Brain microvascular endothelial cell (primary cell): Measurements from ENCODE around the gene TMEM132E.

Source experiments
- DNase-seq: peaks from one replicate; pipeline ENCODE4 v3.0.0-alpha.2; 2020
- H3K27ac ChIP-seq: fragments of 250-450 bp; sonication (Bioruptor Pico); 2 replicates; pipeline ENCODE4 v1.5.1; 2020; ENCODE audit warnings: mild to moderate bottlenecking, moderate library complexity
- H3K27me3 ChIP-seq: fragments of 250-450 bp; sonication (Bioruptor Pico); replicated peaks from 2 replicates; pipeline ENCODE4 v1.5.1; 2020; ENCODE audit warnings: mild to moderate bottlenecking
- H3K36me3 ChIP-seq: fragments of 250-450 bp; sonication (Bioruptor Pico); replicated peaks from 2 replicates; pipeline ENCODE4 v1.5.1; 2020; ENCODE audit warnings: mild to moderate bottlenecking
- H3K4me3 ChIP-seq: 2 replicates; pipeline ENCODE4 v1.5.1; 2011; ENCODE audit warnings: low read depth, mild to moderate bottlenecking, control low read depth, low read length, moderate library complexity
- in situ Hi-C: cut with HindIII; loops from 2 replicates; pipeline ENCODE4 v1.10.0; 2017; ENCODE audit warnings: low sequenced_read_pairs, low pct_ligation_motif_present
- TF ChIP-seq, protein P1 (sequence below): IDR thresholded peaks from 2 replicates; pipeline ENCODE4 v1.5.1; 2011; ENCODE audit warnings: low read depth, mild to moderate bottlenecking, moderate library complexity, low read length, control low read depth, inconsistent platforms; ENCODE audit errors: missing control alignments

The TMEM132E gene

GRCh38 chr17:34623856-34624766 is 44.7 kb downstream of the TMEM132E start:
- Histone ChIP-seq H3K4me3 (no peak overlapping the region), H3K27me3 (peaks cover 22% of the 10 kb centered on the region), H3K36me3 (no peaks in the 10 kb centered on the region), H3K27ac (no peak overlapping the region)
- TF ChIP-seq, protein P1, sequence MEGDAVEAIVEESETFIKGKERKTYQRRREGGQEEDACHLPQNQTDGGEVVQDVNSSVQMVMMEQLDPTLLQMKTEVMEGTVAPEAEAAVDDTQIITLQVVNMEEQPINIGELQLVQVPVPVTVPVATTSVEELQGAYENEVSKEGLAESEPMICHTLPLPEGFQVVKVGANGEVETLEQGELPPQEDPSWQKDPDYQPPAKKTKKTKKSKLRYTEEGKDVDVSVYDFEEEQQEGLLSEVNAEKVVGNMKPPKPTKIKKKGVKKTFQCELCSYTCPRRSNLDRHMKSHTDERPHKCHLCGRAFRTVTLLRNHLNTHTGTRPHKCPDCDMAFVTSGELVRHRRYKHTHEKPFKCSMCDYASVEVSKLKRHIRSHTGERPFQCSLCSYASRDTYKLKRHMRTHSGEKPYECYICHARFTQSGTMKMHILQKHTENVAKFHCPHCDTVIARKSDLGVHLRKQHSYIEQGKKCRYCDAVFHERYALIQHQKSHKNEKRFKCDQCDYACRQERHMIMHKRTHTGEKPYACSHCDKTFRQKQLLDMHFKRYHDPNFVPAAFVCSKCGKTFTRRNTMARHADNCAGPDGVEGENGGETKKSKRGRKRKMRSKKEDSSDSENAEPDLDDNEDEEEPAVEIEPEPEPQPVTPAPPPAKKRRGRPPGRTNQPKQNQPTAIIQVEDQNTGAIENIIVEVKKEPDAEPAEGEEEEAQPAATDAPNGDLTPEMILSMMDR: no peak
- no peak for DNase-seq
- in situ Hi-C loops: no loop called here

DNA sequence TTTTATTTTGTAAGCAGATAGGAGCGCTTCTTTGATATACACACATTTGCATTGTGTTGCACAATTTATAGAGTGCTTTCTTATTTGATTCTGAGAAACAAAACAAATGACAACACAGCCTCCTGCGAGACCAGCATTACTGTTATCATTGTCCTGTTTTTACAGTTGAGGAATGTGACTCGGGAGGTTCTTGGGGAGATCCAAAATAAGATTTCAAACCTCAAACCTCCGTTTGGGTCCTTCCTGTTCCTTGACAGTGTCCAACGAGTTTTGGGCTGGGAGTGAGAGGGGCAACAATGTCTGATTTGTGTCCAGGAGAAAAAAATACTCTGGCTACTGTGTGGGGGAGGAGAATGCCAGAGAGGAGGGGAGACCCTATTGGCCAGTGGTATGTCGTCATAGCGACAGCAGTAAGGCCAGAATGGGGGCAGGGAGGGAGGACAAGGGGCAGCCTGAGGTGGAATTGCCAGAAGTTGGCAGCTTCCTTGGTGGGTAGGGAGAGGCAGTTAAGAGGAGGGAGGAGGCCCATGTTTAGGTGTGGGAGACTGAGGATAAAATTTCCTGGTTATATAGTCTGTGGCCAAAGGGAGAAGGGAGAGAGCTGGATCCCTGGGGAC is 45.5 kb downstream of the TMEM132E start:
- no peaks in the 10 kb centered on the region for H3K36me3 ChIP-seq
- H3K27me3 ChIP-seq: peaks cover 22% of the 10 kb centered on the region
- no peak overlapping the region for H3K4me3 ChIP-seq
- H3K27ac ChIP-seq: no peak overlapping the region
- no peak for DNase-seq
- TF ChIP-seq, protein P1: no peak
- in situ Hi-C loops: no loop called here

DNA sequence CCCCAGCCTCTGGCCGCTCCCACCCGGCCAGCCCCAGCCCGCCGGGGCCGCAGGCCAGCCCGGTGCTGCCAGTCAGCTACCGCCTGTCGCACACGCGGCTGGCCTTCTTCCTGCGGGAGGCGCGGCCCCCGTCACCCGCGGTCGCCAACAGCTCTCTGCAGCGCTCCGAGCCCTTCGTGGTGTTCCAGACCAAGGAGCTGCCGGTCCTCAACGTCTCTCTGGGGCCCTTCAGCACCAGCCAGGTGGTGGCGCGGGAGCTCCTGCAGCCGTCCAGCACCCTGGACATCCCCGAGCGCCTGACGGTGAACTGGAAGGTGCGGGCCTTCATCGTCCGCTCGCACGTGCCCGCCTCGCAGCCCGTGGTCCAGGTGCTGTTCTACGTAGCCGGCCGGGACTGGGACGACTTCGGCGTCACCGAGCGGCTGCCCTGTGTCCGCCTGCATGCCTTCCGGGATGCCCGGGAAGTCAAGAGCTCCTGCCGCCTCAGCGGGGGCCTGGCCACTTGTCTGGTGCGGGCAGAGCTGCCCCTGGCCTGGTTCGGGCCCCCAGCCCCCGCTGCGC is 46.8 kb downstream of the TMEM132E start:
- Histone ChIP-seq H3K4me3 (no peak overlapping the region), H3K27me3 (peaks cover 22% of the 10 kb centered on the region), H3K27ac (no peak overlapping the region), H3K36me3 (no peaks in the 10 kb centered on the region)
- DNase-seq: no peak
- in situ Hi-C loops: no loop called here
- TF ChIP-seq, protein P1: no peak

DNA sequence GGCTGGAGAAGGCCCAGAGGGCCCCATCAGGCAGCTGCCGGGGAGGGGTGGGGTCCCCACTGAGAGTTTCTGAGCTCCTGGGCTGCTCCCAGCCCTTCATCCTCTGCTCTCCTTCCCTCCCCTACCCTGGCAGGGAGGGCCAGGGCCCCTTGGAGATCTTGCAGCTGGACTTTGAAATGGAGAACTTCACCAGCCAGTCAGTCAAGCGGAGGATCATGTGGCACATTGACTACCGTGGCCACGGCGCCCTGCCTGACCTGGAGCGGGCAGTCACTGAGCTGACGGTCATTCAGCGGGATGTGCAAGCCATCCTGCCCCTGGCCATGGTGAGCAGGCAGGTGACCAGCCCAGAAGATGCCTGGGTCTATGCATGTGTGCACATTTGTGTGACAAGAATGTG is 49.5 kb downstream of the TMEM132E start:
- no peak overlapping the region for H3K27ac ChIP-seq
- peaks cover 22% of the 10 kb centered on the region for H3K27me3 ChIP-seq
- in situ Hi-C loops: no loop called here
- no peaks in the 10 kb centered on the region for H3K36me3 ChIP-seq
- H3K4me3 ChIP-seq: no peak overlapping the region
- DNase-seq: no peak
- TF ChIP-seq, protein P1: no peak

- no peak for DNase-seq
- no peaks in the 10 kb centered on the region for H3K36me3 ChIP-seq
Measured at GRCh38 chr17:34633351-34633750, 54.0 kb downstream of the TMEM132E start.

More at GRCh38 chr17:34633351-34633750, 54.0 kb downstream of the TMEM132E start:
- in situ Hi-C loops: no loop called here
- Histone ChIP-seq H3K4me3 (no peak overlapping the region), H3K27ac (no peak overlapping the region), H3K27me3 (peaks cover 8% of the 10 kb centered on the region)
- TF ChIP-seq, protein P1: no peak
